Subcutaneous adipose tissue (tissue), 4 donors: ENCODE data around the gene KRT77. TPM values are rescaled to one million over a fixed set of nuclear protein-coding genes. Genes with fewer than 3 reads are reported as not detected.

Source experiments
- total RNA-seq, 4 donors: library from RNA; depleted of rRNA; stranded (reverse); fragments of >200 nt; gene quantifications; one replicate each; pipeline ENCODE4 v1.1.0, GENCODE V29; 2016
- TF ChIP-seq, protein P1 (sequence below): fragments of 450-650 bp; IDR thresholded peaks from one replicate; pipeline ENCODE4 v1.5.1; 2016; ENCODE audit warnings: low read depth, mild to moderate bottlenecking, control low read depth, antibody characterized with exemption, moderate library complexity

The KRT77 gene
- 1 to 10 TPM in 1 of 4 donors, under 1 TPM in 1, not detected in 2; 0.17 to 1.5 TPM for total RNA-seq

DNA sequence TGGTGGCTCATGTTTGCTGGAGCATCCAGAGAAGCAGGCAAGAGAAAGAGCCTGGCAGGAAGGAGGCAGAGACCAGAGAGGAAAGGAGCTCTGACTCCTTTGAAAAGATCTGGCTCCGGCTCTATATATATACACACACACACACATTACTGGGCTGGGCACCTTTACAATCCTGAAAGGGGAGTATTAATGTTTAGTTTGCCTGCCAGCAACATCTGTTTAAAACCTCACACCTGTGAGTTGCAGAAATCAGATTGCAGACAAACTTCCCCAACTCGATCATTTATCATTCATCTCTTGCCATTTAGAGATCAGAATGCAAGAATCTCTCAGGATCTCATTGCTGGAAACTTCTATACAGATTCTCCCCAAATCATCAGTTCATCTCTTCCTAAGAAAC lies at the start of gene KRT77:
TSS of gene KRT77 (minus strand) at position 101 of the 400 bp plus-strand sequence. CDS start at position 11, 90 bp downstream.
- TF ChIP-seq, protein P1, sequence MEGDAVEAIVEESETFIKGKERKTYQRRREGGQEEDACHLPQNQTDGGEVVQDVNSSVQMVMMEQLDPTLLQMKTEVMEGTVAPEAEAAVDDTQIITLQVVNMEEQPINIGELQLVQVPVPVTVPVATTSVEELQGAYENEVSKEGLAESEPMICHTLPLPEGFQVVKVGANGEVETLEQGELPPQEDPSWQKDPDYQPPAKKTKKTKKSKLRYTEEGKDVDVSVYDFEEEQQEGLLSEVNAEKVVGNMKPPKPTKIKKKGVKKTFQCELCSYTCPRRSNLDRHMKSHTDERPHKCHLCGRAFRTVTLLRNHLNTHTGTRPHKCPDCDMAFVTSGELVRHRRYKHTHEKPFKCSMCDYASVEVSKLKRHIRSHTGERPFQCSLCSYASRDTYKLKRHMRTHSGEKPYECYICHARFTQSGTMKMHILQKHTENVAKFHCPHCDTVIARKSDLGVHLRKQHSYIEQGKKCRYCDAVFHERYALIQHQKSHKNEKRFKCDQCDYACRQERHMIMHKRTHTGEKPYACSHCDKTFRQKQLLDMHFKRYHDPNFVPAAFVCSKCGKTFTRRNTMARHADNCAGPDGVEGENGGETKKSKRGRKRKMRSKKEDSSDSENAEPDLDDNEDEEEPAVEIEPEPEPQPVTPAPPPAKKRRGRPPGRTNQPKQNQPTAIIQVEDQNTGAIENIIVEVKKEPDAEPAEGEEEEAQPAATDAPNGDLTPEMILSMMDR = no peak

DNA sequence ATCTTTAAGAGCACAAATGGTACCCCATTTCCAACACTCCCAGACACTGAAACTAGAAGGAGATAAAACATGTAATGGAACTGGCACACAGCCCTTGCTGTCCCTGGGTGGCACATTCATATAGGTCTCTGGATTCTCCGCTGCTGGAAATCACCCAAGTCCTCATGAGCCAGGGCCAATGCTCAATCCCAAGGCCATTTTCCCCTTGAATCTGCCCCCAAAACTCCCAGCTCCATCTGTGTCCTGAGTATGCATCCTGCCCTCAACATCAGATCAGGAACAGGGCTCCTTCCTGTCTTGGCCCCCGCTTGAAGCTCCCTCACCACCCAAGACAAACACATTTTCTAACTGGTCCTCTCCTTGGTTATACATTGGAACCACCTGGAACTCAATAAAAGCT lies 49.2 kb upstream of the KRT77 start:
- TF ChIP-seq, protein P1 = no peak

DNA sequence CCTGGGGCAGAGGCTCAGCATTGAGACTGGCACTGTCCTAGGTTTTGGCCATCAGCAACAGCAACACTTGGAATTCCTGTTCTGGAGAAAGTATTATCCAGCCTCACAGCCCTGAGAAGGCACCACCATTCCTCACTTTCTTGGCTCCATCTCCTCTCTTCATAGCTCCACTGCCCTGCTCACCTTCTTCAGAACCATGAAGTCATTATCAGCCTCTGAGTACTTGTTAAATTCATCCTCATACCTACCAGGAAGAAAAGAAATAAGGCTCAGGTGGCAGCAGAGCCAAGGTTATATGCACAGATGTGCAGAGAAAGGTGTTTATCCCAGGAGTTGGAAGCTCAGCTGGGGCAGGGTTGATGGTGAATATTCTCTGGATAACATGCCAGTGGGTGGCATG lies 48.5 kb upstream of the KRT77 start:
- TF ChIP-seq, protein P1 = no peak

DNA sequence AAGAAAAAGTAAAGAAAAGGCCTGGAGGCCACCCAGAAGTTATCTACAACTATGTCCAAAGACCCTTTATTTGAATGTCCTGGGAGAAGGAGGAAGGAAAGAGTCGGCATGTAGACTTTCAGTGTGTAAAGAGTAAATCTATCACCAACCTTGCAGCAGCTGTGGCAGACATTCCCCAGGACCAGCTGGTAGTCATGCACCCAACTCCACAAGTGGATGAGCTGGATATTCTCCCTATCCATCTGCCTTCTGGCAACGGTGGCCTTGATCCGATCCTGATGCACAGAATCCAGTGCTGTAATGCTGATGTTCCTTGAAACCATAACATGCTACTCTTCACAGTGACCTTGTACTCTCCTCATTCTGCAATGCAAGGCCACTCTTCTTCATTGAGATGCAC lies 46.5 kb upstream of the KRT77 start:
- TF ChIP-seq, protein P1 = no peak

DNA sequence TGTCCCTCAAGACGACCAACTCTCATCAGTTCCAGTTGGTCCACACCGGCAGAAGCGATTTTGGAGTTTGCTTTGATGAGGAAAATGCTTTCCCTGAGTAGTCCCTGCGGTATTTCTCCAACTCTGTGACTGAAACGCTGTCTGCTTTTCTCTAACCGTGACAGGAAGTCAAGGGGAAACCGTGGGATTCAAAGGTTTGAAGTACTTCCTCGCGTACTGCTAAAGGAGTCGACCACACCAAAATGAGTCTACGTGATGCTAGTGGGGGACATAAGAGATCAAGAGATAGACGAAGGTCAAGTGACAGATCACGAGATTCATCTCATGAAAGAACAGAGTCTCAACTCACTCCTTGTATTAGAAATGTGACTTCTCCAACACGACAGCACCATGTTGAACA lies 45.3 kb upstream of the KRT77 start:
- TF ChIP-seq, protein P1 = no peak

DNA sequence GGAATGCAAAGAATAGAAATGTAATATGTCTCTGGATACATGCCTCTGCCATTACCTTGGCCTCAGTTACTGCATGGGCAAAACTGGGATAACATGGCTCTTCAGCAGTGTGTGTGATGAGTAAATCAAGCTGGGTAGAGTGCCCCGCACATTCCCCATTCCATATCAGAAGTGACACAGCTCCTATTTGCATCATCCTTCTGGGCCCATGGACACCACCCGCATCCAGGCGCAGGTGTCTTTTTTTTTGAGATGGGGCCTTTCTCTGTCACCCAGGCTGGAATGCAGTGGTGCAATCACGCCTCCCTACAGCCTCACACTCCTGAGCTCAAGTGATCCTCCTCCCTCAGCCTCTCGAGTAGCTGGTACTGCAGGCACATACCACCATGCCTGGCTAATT lies 42.2 kb upstream of the KRT77 start:
- TF ChIP-seq, protein P1 = no peak

DNA sequence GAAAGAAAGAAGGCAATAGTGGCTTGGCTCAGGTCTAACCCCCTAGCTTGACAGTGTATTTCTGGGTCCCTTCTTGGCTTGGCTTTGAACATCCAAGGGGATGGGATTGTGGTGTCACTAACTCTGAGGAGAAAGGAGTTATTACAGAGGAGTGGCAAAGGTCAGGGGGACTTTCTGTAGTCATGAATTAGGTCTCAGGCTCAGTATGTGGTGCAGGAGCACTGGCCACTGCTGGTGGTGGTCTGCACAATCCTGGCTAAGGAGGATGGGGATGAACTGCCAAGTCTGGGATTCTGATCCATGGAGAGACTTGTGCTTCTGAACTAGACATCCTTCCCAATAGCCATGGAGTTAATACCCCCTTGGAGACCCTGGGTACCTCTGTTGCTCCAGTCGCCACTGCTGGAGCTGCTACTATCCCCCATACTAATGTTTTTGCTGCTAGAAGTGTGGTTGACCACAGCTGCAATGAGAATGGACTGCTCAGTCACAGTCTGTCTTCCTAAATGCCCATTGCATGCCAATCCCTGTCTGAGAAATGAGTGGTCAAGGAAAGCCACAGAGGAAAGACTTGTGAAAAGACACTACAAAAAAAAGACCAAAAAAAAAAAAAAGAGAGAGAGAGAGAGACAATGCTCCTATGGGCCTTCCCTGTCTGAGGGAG lies 41.3 kb upstream of the KRT77 start:
- TF ChIP-seq, protein P1 = no peak
